ENCODE measurements around the gene DPPA4. TPM values are rescaled to one million over a fixed set of nuclear protein-coding genes. Genes with fewer than 3 reads are reported as not detected.

Gene DPPA4
- total RNA-seq, 1 donor from 2014 or later = not detected

DNA sequence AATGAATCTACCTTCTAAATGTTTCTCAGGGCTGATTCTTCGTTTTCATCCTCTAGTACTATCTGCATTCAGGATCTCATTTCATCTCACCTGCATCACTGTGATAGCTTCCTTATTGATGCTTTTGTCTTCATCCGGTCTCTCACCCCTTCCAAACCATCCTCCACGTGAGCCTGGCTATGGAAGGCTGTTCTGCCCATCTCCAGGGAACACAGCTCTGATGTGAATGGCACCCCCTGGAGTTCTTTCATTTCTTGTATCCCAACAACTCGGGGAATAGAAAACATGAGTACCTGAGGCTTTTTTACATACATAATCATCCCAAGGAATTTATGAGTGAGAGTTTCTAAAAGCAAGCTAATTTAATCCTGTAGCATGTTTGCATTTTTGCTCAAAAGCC lies 8.8 kb upstream of the DPPA4 start:
- Histone ChIP-seq H3K36me3 (ENCODE audit: control insufficient read depth, insufficient read depth, low read length) (no peaks in the 10 kb centered on the region), H3K4me3 (ENCODE audit: low read depth, low read length) (no peak overlapping the region), H3K27me3 (ENCODE audit: control insufficient read depth, insufficient read depth, low read length) (no peaks in the 10 kb centered on the region)
- no peak for DNase-seq (ENCODE audit: low read depth)
- TF ChIP-seq CTCF (IDR thresholded peaks at IDR 0.05; ENCODE audit: insufficient read depth, low read length, poor library complexity, severe bottlenecking) = no peak

DNA sequence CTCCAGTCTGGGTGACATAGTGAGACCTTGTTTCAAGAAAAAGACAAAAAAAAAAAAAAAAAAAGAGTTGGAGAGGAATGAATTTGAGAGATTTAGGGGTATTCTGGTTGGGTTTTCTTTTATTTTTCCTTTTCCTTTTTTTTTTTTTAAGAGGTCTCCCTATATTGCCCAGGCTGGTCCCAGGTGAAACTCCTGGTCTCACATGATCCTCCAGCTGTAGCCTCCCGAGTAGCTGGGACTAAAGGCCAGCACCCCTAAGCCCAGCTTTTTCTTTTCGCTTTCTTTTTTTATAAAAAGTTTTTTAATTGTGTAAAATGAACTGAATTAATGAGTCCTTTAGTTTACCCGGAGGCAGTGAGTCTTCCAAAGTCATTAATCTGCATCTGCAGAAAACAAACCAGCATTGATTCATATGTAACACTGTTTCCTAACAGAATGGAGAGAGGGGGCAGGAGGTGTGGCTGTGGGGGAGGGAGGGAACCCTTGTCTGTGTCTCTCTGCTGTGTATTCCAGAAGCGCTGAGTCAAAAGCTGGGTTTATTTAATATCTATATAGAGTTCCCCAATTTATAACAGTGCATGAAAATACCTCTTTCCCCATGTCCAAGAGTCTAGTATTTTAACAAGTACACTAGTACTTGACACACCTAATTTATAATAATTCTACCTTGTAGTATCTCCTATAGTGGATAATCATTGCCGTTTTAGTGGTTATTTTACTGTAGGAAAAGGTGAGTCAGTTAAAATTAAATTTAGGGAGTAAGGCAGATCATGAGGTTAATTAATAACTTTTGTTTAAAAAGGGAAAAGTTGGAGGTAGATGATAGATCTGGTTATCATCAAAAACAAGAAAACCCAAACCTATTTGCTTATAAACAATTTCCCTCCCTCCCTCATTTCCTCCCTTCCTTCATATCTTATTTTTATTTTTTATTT lies 2.6 kb upstream of the DPPA4 start:
- DNase-seq (ENCODE audit: low read depth) = no peak
- no peak for TF ChIP-seq CTCF (IDR thresholded peaks at IDR 0.05; ENCODE audit: insufficient read depth, low read length, poor library complexity, severe bottlenecking)
- no peaks in the 10 kb centered on the region for H3K27me3 ChIP-seq (ENCODE audit: control insufficient read depth, insufficient read depth, low read length)
- H3K4me3 ChIP-seq (ENCODE audit: low read depth, low read length) = no peak overlapping the region
- H3K36me3 ChIP-seq (ENCODE audit: control insufficient read depth, insufficient read depth, low read length) = no peaks in the 10 kb centered on the region

DNA sequence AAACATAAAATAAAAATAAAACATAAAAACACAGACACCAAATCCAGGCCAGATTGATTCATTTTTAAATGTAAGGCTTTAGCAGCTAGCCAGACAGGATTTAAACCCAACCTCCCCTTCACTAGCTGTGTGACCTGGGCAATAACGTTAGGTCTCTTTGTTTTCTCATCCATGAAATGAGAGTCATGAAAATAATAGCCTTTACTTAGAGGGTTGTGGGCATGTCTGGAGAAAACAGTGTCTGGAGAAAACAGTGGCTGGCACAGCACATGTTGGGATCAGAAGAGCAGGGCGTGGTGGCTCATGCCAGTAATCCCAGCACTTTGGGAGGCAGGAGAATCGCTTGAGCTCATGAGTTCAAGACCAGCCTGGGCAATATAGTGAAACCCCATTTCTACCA lies 1.9 kb upstream of the DPPA4 start:
- no peak overlapping the region for H3K4me3 ChIP-seq (ENCODE audit: low read depth, low read length)
- no peak for TF ChIP-seq CTCF (IDR thresholded peaks at IDR 0.05; ENCODE audit: insufficient read depth, low read length, poor library complexity, severe bottlenecking)
- H3K27me3 ChIP-seq (ENCODE audit: control insufficient read depth, insufficient read depth, low read length) = no peaks in the 10 kb centered on the region
- H3K36me3 ChIP-seq (ENCODE audit: control insufficient read depth, insufficient read depth, low read length) = no peaks in the 10 kb centered on the region
- DNase-seq (ENCODE audit: low read depth) = peak; percentile 42

DNA sequence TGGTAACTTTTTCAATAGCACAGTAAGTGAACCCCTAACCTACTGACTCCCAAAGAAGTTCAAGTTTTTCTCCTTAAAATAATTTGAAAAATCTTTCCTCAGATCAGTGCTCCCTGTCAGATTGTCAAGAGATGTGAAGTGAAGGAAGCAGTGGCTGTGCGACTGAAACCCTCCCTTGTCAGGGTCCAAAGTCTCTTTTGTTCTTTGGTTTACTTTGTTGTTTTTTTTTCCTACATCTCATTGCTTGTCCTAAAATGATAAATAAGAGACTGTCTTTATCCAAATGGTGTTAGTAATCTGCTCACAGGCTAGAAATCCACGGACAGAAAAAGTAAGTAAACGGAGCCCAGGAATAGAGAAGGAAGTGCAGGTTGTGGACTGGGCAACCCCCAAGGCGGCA lies 976 bp upstream of the DPPA4 start:
- DNase-seq (ENCODE audit: low read depth) = no peak
- no peak for TF ChIP-seq CTCF (IDR thresholded peaks at IDR 0.05; ENCODE audit: insufficient read depth, low read length, poor library complexity, severe bottlenecking)
- Histone ChIP-seq H3K4me3 (ENCODE audit: low read depth, low read length) (no peak overlapping the region), H3K36me3 (ENCODE audit: control insufficient read depth, insufficient read depth, low read length) (no peaks in the 10 kb centered on the region), H3K27me3 (ENCODE audit: control insufficient read depth, insufficient read depth, low read length) (no peaks in the 10 kb centered on the region)

GRCh38 chr3:109336291-109336861 lies 970 bp downstream of the DPPA4 start:
- no peak for DNase-seq (ENCODE audit: low read depth)
- Histone ChIP-seq H3K36me3 (ENCODE audit: control insufficient read depth, insufficient read depth, low read length) (no peaks in the 10 kb centered on the region), H3K27me3 (ENCODE audit: control insufficient read depth, insufficient read depth, low read length) (no peaks in the 10 kb centered on the region), H3K4me3 (ENCODE audit: low read depth, low read length) (no peak overlapping the region)
- TF ChIP-seq CTCF (IDR thresholded peaks at IDR 0.05; ENCODE audit: insufficient read depth, low read length, poor library complexity, severe bottlenecking) = no peak

All from kidney epithelial cell (primary cell).